TTC549 (cell line): ENCODE measurements around the gene DUSP16.

Source experiments
- FAIRE-seq: peaks from 2 replicates; lab custom pipeline; 2012; peaks lifted over from hg19 to GRCh38; lab: Jason Lieb, UNC

DUSP16 gene

DNA sequence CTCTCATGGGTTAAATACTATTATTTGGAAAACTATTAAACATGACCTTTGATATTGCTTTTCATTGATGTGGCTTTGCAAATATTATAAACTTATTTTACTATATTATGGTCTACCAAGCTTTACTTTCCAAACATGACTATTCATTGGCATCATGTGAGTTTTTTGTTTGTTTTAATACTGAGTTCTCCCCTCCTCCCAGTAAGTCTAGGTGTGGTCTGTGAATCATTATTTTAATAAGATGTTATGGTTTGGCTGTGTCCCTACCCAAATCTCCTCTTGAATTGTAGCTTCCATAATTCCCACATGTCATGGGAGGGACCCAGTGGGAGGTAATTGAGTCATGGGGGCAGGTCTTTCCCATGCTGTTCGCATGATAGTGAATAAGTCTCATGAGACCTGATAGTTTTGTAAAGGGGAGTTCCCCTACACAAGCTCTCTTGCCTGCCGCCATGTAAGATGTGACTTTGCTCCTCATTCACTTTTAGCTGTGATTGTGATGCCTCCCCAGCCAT, 125.8 kb downstream of the DUSP16 start:
- no peak for FAIRE-seq

DNA sequence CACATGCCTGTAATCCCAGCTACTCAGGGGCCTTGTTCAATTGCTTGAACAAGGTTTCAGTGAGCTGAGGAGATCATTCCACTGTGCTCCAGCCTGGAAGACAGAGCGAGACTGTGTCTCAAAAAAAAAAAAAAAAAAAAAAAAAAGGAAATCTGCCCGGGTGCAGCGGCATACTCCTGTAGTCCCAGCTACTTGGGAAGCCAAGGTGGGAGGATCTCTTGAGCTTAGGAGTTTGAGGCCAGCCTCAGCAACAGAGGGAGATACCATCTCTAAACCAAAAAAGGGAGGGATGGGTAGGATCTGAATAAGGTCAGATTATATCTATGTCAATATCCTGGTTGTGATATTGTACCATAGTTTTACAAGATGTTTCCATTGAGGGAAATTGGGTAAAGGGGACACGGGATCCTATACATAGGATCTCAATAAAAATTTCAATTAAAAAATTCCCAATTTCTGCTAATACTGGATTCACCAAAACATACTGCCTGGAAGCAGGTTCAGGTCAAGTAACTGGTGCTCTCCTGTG, 129.4 kb downstream of the DUSP16 start:
- no peak for FAIRE-seq

DNA sequence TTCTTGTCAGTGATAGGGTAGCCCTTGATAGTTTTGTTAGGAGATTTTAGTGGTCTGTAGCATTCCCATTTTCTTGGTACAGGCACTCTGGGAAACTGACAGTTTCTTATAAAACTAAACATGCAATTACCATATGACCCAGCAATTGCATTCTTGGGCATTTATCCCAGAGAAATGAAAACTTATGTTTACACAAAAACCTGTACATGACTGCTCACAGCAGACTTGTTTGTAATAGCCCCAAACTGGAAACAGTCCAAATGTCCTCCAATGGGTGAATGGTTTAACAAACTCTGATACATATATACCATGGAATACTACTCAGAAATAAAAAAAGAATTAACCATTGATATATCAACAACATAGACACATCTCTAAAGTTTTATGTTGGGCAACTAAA, 130.3 kb downstream of the DUSP16 start:
- FAIRE-seq: no peak

DNA sequence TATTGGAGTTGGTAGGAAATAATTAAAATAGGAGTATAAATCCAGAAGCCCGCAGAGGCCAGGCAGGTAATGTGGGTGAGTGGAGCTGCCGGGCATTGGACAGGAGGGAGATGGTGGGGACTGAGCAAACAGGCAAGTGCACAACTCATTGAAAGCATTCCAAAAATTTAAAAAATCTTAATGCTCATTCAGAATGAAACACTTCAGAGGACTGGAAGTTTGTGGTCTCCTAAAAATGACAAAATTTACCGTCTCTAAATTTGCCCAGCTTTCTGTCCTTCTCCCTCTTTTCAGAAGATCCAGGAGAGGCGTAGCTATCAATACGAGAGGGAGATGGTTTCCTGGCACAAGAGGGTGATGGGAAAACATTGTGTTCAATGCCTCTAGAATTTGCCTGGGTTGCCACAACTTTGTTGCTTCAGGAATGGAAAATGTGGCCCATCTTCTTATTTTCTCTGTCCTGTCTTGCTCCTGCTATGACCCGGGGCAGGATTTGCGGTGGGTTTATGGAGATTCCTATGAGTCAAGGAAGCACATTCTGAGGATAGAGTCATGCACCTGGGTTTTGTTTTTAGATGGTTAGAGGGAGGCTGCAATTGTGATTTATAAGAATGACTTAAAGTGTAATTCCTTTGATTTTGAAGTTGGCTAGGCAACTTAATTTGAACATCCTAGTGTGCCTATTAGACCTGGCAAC, 133.6 kb downstream of the DUSP16 start:
- FAIRE-seq: no peak

DNA sequence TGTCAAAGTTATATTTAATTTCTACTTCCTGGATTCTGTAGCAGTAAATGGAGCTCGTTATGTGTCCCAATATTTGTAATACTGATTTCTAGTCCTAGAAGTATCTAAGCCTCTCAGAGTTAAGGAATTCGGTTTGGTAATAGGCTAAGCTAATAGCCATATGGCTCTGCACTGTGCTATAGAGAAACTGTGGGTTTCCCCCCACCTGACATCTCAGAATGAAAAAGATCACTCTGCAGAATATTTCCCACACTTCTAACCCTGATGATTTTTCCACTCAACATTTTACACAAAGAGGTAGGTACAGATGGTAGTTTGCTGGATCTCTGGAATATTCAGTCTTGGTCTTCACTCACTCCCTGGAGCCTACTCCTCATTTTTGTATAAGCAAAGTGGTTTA, 134.6 kb downstream of the DUSP16 start:
- no peak for FAIRE-seq

DNA sequence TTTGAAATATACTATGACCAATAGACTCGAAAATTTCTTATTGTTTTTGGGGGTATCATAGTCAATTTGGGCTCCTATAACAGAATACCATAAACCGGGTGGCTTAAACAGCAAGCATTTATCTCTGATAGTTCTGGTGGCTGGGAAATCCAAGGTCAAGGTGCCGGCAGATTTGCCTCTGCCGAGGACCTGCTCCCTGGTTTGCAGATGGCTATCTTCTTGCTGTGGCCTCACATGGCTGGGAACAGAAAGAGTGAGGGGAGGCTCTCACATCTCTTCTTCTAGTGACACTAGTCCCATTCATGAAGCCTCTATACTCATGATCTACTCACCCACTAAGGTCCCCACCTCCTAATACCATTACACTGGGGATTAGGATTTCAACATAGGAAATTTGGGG, 135.1 kb downstream of the DUSP16 start:
- FAIRE-seq: no peak

DNA sequence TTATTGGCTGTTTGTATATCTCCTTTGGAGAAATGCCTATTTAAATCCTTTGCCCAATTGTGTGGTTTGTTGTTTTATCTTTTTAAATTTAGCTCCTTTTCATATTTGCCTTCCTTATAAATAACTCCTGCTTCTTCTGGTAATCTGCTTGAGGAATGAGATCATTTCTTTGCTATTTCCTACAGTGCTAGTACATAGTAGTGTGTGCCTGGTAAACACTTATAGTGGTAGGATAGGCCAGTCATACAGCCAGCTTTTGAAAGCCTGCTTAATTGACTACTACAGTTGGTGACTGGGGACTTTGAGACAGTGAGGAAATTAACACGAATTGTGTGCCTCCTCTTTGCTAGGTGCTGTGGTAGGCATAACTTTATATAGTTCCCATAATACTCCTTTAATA, 137.0 kb downstream of the DUSP16 start:
- no peak for FAIRE-seq

DNA sequence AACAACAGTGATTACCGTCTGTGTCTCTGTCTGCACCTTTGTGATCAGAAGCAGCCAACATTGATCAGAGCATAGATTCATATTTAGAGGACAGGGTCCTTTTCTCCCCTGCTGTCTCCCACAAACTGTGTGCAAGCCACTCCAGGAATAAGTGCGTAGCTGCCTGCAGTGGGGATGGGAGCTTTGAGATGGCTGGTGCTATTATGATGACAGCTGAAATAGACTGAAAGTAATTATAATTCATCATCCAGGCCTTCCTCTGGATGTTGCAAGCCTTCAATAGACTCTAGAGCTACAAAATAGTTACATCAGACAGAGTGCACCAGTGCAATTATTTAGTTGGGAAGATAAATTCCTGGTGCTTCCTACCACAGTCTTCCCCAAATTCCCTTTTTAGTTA, 137.7 kb downstream of the DUSP16 start:
- FAIRE-seq: no peak
